ENCODE measurements around the gene CAMTA1.

The CAMTA1 gene

DNA sequence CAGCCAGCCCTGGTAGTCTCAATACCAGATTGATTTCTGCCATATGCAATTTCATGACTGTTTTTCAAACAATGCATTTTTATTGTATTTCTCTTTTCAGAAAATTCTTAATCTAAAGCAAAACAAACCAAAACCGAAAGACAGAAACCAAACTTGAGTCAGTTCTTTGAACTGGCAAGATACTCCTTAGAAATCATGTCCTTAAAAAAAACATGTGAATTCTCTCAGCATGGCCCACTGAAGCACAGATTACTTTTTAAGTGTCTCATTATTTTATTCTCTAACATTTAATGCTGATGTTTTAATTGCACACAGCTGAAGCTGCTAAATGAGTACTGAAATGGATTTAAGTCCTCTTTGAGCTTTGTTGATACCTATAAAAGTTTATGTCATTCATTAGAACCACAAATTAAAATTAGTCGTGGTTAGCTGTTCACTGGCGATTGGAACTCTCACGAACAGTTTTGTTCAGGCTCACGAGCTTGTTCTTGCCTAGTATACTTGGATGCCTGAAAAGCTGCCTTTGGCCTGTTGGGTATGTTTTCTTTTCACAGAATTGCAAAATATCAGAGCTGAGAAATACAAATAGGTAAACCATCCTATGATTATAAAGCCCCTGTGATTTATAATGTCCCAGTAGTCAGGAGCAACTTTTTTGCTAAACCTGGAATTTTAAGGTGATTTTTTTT lies 87.5 kb downstream of the CAMTA1 start:
- DNase-seq (ENCODE audit: low read depth in 2 of 3, low spot score in 2 of 3) = no peak

DNA sequence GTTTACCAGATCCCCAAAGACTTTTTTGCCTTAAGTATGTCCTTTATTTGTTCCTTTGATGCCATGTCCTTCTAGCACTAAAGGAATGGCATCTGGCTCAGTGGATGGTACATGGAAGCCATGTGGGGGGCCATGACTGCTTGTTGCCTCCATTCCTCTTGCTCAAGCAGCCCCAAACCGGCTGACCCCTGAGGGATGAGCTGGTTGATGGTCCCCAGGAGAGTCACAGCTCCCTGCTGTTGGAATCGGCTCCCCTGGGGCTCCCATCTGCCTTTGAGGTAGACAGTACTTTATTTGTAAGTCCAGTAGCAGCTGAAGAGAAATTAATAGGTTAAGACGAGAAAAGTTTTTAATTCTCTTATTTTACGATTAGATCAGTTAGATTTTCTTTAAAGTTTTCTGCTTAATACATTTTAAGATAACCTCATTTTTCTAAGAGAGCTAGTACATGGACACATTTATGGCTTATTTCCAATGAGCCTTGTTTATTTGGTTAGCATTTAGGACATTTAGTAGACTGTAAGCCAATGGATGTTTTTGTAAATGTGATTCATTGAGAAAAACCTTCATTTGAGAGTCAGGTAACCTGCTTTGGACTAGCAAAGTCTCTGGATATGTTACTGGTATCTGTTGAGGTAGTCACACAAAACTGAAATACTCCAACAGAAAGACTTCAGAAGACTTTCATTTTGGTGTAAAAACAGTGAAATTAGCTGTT lies 88.2 kb downstream of the CAMTA1 start:
- no peak for DNase-seq (ENCODE audit: low read depth in 2 of 3, low spot score in 2 of 3)

DNA sequence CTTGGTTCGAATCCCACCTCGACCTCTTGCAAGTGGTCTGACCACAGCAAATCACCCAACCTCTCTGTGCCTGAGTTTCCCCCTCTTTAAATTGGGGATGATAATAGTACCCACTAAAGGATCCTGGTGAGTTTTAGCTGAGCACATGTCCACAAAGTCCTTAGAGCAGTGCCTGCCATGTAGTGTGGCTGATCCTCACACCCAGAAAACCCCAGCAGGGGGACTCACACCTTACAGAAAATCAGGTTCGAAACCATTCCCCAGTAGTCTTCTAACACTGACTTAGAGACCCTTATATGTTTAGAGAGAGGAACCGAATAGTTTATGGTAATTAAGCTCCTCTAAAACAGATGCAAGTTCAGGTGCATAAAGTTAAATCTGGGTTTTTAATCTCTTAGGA lies 89.0 kb downstream of the CAMTA1 start:
- no peak for DNase-seq (ENCODE audit: low read depth in 2 of 3, low spot score in 2 of 3)

DNA sequence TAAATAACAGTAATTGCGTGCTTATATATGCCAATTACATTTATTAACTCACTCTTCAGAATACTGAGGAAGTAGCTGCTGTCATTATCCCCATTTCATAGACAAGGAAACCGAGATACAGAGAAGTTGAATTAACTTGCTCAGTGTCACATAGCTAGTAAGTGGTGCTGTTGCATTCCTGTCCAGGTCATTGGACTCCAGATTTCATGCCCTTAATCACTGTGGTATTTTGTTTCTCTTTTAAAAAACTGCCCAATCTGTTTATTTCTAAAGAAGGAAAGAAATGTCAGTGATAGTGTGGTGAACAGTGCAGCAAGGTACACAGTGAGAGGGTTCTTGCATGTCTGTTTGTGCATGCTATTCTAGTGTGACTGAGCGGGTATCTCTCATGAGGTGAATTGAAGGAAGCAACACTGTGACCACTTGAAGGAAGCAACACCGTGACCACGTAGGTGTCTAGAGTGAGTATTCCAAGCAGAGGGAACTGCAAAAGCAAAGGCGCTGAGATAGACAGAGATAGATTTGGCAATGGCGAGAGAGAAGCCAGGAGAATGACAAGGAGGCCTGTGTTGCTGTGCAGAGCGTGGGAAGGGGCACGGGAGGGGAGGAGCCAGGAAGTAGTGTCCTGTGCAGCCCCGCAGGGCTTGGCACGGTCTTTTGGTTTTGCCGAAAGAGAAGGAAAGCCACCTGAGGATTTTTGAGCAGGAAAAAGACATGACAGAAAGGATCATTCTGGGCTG lies 95.9 kb downstream of the CAMTA1 start:
- DNase-seq (ENCODE audit: low read depth in 2 of 3, low spot score in 2 of 3) = no peak

DNA sequence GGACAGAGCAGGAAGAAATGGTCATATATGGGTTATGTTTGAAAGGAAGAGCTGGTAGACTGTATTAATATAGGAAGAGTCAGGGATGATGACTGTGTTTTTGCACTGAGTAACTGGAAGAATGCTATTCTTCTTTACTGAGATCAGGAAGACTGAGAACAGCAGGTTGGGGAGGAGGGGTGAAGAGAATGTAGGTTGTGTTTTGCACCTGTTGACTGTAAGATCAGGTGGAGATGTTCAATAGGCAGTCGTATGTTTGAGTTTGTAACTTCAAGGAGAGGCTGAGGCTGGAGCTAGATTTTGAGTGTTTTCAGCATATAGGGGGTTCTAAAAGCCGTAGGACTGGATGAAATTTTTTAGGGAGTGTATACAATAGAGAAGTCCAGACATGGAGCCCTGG lies 97.2 kb downstream of the CAMTA1 start:
- no peak for DNase-seq (ENCODE audit: low read depth in 2 of 3, low spot score in 2 of 3)

DNA sequence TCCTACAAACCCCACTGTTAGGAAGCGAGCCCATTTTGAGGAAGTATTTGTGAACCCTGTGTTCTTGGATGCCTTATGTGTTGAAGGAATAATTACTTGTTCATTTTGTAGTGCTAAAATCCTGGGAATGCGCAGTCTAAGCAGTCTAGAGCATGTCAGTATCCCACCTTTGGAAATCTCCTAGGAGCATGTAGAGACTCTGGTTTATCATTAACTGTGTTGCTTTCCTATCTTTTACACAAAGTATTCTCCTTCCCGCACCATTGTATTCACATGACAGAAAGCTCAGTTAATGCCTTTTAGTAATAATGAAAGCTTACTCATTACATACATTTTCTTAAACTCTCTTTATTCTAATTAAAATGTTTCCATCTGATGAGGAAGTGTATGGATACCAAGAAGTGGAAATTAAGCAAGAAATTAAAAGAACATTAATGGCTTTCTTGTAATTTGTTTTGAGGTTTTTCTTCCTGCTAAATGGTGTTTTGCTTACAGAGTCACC lies 99.4 kb downstream of the CAMTA1 start:
- DNase-seq (ENCODE audit: low read depth in 2 of 3, low spot score in 2 of 3) = no peak

DNA sequence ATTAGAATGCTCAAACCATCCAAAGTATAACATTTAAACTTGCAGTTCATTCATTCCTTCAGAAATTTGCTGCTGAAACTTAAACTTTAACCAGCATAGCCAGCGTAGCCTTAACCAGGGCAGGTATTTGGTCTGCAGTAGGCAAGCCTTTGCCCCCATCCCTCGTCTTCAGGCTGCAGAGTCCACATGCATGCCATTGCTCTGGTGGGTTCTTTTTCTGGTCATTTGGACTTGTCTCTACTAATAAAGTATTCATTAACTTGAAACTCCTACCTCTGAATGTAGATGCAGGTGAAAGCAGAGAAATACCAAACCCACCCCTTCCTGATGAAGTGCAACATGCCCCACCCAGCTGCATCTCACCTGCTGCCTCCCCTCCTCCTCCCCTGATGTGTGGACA lies 100.2 kb downstream of the CAMTA1 start:
- DNase-seq (ENCODE audit: low read depth in 2 of 3, low spot score in 2 of 3) = no peak

DNA sequence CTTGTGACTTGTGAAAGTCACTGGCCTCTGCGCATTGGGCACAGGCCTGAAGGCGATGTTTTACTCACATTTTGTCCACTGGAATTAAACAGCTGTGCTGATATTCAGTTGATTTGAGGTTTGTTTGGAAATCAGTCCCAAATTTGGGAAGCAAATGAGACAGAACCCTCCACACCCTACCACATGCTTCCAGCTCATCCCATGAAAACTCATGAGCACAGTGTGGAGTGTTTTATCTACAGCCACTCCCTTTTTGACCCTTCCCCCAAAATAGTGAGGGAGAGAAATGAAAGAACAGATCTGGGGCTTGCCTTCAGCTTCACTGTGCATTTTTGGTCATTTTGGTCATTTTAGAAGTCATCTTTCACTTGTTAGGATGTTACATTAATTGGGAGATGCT lies 101.3 kb downstream of the CAMTA1 start:
- DNase-seq (ENCODE audit: low read depth in 2 of 3, low spot score in 2 of 3) = no peak

DNA sequence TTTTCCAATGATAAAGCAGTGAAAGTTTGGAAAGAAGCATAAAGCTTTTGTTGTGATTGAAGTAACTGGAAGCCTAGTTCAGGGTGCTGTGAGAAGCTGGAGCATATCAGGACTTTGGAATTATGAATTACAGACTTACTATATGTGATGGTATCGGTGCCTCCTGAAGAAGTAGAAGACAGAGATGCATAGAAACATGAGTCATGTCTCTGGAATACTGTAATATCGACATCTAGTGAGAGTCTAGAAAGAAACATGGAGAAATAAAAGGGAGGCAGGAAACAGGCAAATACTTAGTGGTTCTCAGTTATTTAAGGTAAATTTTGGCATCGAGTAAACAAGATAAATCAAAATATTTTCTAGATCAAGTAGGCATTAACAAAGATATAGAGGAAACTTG lies 103.0 kb downstream of the CAMTA1 start:
- DNase-seq (ENCODE audit: low read depth in 2 of 3, low spot score in 2 of 3) = no peak

DNA sequence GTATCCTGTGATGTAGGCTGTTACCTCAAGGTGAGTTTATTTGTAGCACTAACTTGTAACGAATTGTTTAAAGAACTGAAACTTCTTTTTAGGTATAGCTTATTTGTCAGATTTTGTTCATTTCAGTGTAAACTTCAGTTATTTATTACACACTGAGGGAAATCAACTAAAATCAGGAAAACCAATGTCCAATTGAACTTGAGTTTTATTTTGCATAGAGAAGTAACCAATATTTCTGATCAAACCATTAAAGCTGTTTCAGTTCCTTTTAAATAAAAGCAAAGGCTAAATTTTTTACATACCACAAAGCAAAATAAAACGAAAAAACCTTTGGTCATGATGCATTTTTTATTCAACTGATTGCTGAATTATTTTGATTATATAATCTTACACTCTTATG lies 103.6 kb downstream of the CAMTA1 start:
- DNase-seq (ENCODE audit: low read depth in 2 of 3, low spot score in 2 of 3) = no peak

DNA sequence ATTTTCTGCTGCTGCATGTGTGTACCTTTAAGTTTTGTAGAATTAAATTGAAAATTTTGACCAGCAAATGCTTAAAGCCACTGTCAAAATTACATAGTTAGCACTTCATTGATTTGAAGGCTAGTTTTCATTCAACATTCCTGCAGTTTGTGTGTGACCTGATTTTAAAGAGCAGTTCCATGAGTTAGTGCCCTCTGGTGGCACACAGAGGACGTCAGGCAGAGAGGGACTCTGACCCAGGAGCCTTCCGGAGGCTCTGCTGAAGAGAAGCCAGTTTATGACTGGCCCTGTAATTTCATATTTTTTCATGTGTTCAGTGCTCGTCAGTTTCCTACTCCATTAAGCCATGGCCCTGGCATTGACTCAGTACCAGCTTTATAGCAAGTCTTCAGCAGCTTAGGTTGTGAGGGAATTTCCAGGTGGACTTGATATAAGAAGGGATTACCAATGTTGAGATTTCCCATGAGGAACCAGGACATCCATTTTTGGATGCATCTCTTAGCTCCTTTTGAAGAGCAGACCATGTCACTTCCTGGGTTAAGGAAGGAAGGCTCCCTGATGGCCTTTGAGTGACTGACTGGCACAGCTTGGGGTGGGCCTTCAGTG lies 104.7 kb downstream of the CAMTA1 start:
- DNase-seq (ENCODE audit: low read depth in 2 of 3, low spot score in 2 of 3) = no peak

DNA sequence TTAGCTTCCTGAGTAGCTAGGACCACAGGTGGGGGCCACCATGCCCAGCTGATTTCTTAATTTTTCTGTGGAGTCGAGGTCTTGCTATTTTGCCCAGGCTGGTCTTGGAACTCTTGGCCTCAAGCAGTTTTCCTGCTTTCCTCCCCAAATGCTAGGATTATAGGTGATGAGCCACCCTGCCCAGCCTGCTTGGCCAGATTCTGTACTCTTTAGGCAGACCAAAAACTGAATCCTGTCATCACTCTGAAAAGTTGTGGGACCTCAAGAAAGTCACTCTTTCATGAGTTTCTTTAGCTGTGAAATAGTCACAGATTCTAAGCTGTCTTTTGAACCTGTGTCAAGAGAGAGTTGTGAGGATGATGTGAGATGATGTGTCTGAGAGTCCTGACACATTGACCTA lies 105.4 kb downstream of the CAMTA1 start:
- DNase-seq (ENCODE audit: low read depth in 2 of 3, low spot score in 2 of 3) = no peak

DNA sequence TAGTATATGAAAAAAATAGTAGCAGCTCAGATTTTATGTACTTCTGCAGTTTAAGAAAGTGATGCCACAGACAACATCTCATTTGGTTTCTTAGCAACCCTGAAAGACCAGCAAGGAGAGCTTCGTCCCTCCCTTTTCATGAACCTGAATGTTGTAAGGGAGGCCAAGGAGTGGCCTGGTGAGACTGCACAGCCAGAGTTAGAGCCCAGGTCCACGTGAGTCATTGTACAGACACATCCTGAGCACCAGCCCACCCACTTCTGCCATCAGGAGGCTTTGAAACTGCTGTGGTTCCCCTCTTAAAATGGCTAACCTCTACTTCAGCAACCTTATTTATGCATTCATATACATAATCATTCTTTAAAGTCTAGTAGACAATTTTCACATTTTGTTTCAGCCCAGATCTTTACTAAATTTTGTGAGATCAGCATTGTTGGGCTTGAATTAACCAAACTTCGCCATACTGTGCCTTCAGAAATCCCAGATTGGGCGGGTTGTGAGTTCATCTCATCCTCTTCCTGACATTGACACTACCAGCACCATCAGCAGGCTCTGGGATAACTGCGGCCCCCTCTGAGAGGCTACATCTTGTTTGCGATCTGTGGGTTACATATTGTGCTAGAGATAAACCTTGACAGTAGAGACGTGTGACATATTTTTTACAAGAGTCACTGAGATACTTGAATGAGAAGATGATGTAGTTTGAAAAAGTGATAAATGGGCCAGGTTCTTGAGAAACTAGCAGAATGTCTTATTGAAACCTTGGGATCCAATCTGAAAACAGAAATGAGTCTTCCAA lies 106.7 kb downstream of the CAMTA1 start:
- peak in 1 of 3 experiments; percentile 15 for DNase-seq (ENCODE audit: low read depth in 2 of 3, low spot score in 2 of 3)

DNA sequence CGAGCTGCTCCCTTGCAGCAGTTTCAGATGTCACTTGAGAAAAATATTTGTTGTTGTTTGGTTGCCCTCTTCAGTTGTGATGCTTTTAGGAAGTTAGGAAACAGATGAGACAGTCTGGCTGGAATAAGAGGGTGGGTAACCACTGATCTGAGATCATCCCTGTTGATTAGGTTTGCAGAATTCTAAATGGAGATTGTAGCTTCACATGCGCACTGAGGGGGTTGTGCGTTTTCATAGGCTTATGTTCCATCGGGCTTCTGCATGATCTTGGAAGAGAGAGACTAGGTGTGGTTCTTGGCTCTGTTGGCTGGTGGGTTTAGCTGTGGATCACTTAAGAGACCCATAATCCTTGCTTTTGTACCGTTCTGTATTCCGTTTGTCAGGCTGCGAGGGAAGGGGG lies 108.1 kb downstream of the CAMTA1 start:
- DNase-seq (ENCODE audit: low read depth in 2 of 3, low spot score in 2 of 3) = no peak

DNA sequence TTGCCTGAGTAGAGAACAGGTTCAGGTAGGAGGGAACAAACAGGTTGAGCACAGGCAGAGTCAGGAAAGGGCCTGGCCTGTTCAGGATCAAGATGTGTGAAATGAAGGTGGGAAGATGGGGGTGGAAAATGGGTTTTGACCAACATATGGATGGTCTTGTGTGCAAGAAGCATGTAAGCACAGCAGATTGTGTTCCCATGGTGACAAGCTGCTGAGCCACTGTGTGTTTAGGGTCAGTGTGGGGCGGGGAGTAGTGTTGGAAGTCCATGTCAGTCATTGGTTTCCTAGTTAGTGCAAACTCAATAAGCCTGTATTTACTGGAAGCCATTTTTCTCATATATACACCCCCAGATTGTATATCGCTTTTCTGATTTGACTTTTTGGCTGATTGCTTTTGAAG lies 111.9 kb downstream of the CAMTA1 start:
- no peak for DNase-seq (ENCODE audit: low read depth in 2 of 3, low spot score in 2 of 3)

DNA sequence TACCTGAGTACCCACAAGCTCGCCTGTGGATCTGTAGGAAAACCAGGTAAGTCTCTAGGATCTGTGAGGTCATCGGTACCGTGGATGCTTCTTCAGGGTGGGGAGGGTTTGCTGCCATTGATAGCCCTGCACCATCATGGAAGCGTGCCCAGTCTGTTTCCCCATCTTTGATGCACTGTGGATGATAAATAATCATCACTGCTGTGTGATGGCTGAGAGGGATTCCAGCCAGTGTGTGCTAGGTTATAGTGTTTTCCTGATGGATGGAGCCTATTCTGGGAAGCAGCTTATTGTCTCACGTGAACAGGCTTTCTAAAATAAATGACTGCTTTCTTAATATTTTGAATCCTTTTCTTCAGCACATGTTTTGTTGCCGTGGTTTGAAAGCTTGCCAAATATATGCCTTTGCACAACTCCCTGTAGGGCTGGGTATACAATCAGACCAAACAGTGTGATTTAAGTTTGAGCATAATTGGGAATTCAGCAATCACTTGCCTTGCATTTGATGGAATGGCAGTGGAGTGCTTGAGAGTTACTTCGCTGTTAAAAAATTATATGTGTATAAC lies 113.8 kb downstream of the CAMTA1 start:
- DNase-seq (ENCODE audit: low read depth in 2 of 3, low spot score in 2 of 3) = no peak

DNA sequence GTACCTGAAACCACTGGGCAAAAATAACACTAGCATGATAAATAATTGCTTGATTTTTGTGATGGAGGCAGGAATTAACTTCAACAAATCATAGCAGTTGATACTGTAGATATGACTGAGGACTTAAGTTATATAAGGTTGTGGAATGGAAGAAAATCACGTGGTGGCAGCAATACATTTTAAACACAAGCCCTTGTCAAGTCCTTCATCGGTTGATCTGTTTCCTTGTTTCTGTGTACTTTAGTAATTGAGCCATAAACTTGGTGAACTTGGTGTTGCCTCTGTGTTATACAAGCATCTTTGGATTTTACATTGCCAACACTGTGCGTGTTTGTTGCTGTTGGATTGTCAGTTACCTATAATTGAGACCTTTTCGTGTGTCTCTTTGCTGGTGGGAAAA lies 114.4 kb downstream of the CAMTA1 start:
- DNase-seq (ENCODE audit: low read depth in 2 of 3, low spot score in 2 of 3) = no peak

DNA sequence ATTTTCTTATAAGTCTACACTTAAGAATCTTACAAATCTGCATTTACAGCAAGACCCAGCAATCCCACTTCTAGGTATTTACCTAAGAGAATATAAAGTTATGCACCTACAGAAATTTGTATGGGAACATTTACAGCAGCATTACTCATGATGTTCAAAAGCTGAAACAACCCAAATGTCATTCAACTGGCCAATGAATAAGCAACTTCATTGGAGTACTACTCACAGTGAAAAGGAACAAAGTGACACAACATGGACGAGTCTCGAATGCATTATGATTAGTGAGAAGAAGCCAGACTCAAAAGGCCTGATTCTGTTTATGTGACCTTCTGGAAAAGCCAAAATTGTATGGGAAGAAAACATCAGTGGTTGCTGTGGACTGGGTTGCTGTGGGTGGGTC lies 116.9 kb downstream of the CAMTA1 start:
- no peak for DNase-seq (ENCODE audit: low read depth in 2 of 3, low spot score in 2 of 3)

DNA sequence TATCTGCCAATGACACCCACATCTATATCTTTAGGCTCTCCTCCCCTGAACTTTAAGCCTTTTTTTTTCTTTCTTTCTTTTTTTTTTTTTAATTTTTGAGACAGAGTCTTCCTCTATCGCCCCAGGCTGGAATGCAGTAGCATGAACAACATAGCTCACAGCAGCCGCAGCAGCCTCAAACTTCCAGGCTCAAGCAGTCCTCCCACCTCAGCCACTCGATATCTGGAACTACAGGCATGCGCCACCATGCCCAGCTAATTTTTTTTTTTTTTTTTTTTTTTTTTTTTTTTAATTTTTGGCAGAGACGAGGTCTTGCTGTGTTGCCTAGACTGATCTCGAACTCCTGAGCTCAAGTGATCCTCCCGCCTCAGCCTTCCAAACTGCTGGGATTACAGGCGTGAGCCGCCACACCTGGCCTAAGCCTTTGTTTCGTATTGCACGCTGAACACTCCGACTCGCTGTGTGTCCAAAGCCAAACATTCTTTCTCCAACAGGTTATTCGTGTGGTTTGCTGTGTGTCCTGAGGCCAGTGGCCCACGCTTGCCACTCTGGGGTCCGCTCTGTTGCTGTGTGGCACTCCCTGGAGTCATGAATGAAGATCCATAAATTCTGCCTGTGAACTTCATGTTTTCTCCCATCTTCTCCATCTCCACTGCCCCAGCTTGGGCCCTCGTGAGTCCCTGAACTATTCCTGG lies 119.4 kb downstream of the CAMTA1 start:
- DNase-seq (ENCODE audit: low read depth in 2 of 3, low spot score in 2 of 3) = no peak

DNA sequence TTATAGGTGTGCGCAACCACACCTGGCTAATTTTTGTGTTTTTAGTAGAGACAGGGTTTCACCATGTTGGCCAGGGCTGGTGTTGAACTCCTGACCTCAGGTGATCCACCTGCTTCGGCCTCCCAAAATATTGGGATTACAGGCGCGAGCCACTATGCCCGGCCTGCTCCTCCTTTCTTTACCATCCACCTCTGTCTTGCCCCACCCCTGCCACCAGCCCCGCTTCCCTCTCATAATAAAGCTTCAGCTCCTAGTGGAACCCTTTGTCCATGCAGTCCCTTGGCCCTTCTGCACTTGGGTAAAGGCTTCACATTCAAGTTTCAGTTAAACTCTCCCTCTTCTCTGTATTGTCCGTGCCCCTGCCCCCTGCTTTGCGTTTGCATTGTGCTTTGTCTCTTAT lies 120.1 kb downstream of the CAMTA1 start:
- no peak for DNase-seq (ENCODE audit: low read depth in 2 of 3, low spot score in 2 of 3)
